Measurements from ENCODE around the gene S1PR4.

DNA sequence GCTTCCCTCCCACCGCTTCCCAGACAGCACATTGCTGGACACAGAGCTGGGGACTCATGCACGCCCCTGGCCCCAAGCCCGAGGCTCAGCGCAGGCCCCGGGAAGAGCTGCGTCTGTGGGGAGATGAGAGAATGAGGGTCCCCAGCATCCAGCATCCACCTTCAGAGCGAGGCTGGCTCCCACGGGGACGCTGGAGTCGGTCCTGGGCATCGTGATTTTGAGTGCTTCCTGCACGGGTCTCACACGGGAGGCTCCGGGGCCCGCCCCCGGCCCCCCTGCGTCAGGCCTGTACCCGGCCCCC lies 11.9 kb downstream of the S1PR4 start:
- TF ChIP-seq CTCF (conservative IDR thresholded peaks at IDR 0.05; ENCODE audit: low read depth in 2 of 2), result no peak
- no peak for TF ChIP-seq EZH2 (IDR thresholded peaks at IDR 0.05; ENCODE audit: low read depth, unreplicated experiment)
- no peak for TF ChIP-seq REST (IDR thresholded peaks at IDR 0.05; ENCODE audit: unreplicated experiment)
- no peak for TF ChIP-seq EZH2phosphoT487 (IDR thresholded peaks at IDR 0.05; ENCODE audit: unreplicated experiment)

Measured in GM23338 (cell line).